Fibroblast of pulmonary artery (primary cell): ENCODE data around the gene HDDC2.

Experiments
- DNase-seq: peaks from one replicate; pipeline ENCODE4 v3.0.0-alpha.2; 2010; ENCODE audit warnings: low read depth
- H3K4me3 ChIP-seq: replicated peaks from 2 replicates; pipeline ENCODE4 v1.5.1; 2011; ENCODE audit warnings: low read depth, mild to moderate bottlenecking, control low read depth, low read length, moderate library complexity
- TF ChIP-seq, protein P1 (sequence below): IDR thresholded peaks from 2 replicates; pipeline ENCODE4 v1.5.1; 2011; ENCODE audit warnings: mild to moderate bottlenecking, control low read depth, low read length, inconsistent platforms; ENCODE audit errors: missing control alignments

The HDDC2 gene

GRCh38 chr6:125253881-125254280, 47.9 kb downstream of the HDDC2 start:
- DNase-seq = no peak
- H3K4me3 ChIP-seq = no peak overlapping the region
- TF ChIP-seq, protein P1, sequence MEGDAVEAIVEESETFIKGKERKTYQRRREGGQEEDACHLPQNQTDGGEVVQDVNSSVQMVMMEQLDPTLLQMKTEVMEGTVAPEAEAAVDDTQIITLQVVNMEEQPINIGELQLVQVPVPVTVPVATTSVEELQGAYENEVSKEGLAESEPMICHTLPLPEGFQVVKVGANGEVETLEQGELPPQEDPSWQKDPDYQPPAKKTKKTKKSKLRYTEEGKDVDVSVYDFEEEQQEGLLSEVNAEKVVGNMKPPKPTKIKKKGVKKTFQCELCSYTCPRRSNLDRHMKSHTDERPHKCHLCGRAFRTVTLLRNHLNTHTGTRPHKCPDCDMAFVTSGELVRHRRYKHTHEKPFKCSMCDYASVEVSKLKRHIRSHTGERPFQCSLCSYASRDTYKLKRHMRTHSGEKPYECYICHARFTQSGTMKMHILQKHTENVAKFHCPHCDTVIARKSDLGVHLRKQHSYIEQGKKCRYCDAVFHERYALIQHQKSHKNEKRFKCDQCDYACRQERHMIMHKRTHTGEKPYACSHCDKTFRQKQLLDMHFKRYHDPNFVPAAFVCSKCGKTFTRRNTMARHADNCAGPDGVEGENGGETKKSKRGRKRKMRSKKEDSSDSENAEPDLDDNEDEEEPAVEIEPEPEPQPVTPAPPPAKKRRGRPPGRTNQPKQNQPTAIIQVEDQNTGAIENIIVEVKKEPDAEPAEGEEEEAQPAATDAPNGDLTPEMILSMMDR = no peak

DNA sequence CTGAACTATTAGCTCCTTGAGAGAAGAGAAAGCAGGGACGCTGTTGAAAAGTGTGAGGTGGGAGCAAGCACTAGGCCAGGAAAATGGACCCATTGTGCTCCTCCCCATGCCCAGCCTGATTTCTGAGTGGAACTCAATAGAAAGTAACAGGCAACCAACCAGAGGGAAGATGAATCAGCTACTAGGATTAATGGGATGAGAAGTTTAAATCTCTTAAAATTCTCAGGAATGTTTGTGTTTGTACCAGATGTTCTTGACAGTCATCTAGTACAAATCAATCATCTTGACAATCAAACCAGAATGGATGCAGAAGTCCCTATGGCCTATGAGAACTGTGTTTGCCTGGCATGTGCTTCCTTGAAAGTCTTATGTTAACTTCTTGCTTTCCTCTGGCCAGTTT, 48.9 kb downstream of the HDDC2 start:
- TF ChIP-seq, protein P1 = no peak
- peak; percentile 11 for DNase-seq
- H3K4me3 ChIP-seq = no peak overlapping the region

- H3K4me3 ChIP-seq = no peak overlapping the region
- no peak for DNase-seq
- TF ChIP-seq, protein P1 = no peak
These were observed 50.1 kb downstream of the HDDC2 start for GRCh38 chr6:125251516-125252220.

DNA sequence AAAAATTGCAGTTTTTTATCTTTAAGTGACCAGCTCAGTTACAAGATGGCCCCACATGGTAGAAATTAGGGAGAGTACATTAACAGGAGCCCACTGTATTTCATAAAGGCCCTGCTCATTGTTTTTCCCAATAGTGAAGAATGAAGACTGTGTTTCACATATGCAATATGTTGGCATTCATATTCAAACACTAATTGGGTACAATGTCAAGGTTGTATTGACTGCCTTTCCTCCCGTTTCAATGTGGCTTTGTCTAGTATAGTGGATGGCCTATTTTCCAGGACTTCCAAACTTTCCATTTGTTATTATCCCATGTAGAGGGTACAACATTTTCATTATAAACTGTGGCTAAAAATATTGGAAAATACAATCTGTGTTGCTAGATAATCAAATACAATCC, 51.3 kb downstream of the HDDC2 start:
- no peak for DNase-seq
- no peak overlapping the region for H3K4me3 ChIP-seq
- TF ChIP-seq, protein P1 = no peak

GRCh38 chr6:125248136-125248535, 53.6 kb downstream of the HDDC2 start:
- no peak for DNase-seq
- TF ChIP-seq, protein P1 = no peak

GRCh38 chr6:125246566-125246965, 55.2 kb downstream of the HDDC2 start:
- TF ChIP-seq, protein P1 = no peak
- no peak overlapping the region for H3K4me3 ChIP-seq
- DNase-seq = no peak

More at GRCh38 chr6:125248136-125248535, 53.6 kb downstream of the HDDC2 start:
- H3K4me3 ChIP-seq = no peak overlapping the region
